ENCODE data around the gene RNU4-1. TPM values are rescaled to one million over a fixed set of nuclear protein-coding genes. Genes with fewer than 3 reads are reported as not detected.

The RNU4-1 gene
- total RNA-seq, 1 donor from 2014 or later, result 1,949 TPM

DNA sequence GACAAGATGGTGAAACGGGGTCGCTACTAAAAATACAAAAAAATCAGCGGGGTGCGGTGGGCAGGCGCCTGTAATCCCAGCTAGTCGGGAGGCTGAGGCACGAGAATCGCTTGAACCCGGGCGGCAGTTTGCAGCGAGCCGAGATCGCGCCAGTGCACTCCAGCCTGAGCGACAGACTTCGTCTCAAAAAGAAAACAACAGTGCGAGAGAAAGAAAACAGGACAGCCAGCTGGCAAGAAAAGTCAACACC lies 701 bp downstream of the RNU4-1 start:
- ATAC-seq (peak; percentile 3), DNase-seq (ENCODE audit: low spot score) (no peak)

DNA sequence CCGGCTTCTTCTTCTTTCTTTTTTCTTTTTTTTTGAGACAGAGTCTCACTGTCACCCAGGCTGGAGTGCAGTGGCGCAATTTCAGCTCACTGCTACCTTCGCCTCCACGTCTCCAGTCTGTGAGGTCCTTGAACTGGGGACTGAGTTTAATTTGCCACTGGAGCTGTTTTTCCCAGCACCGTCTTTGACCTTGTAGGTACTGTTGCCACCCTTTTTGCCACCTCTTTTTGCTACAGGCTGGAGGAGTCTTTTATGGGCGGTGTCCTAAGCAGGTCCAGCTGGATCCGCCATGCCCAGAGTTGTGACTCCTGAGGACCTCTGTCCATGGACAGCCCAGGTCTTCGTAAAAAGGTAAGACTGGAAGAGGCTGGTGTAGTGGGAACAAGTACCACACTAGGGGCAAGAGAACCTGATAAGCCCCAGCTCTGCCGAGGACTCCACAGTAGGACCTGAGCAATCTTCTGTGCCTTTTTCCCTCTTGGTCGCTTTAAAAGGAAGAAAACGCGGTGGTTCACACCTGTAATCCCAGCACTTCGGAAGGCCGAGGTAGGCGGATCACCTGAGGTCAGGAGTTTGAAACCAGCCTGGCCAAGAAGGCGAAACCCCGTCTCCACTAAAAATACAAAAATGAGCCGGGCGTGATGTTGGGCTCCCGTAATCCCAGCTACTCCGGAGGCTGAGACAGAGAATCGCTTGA lies 2.3 kb downstream of the RNU4-1 start:
- ATAC-seq (peak; percentile 11), DNase-seq (ENCODE audit: low spot score) (peak; percentile 57)

DNA sequence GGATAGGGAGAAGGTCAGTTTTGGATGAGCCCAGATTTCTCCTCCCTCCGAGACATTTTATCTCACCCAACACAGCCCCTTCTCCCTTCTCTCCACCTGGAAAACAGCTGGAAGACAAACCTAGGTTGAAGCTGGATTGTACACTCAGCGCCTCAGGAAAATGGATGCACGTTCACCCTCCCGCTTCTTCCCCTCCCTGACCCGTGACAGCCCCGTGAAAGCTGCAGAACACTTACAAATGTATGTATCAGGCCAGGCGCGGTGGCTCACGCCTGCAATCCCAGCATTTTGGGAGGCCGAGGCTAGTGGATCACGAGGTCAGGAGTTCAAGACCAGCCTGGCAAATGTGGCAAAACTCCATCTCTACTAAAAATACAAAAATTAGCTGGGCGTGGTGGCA lies 5.5 kb downstream of the RNU4-1 start:
- DNase-seq (ENCODE audit: low spot score), result no peak
- no peak for ATAC-seq

DNA sequence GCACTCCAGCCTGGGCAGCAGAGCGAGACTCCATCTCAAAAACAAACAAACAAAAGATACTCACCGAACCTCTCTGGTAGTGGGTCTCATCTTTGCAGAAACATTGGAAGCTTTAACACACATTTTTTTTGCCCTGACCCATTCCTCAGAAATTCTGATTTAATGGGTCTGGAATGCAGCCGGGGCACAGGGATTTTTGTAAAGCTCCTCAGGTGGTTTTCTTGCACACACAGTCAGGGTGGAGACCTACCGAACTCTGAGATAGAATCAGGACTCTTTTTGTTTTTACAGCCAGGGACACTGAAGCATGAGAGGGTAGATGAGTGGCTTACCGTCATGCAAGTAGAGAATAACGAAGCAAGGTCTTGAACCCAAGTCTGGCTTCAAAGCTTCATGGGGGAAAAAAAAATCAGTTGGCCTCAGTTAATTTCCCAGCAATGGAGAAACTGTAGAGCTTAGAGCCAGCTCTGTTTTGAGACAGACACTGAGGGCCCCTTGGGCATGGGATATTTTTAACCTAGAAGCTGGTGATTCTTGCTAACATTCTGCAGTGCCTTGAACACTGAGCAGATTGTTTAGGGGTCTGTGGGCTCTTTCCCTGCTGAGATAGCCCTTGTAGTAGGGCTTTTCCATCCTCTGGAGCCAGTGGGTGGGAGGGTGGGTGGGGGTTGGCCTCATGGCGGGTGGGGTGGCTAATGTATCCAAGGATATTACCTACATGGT lies 6.1 kb downstream of the RNU4-1 start:
- ATAC-seq, result no peak
- no peak for DNase-seq (ENCODE audit: low spot score)

DNA sequence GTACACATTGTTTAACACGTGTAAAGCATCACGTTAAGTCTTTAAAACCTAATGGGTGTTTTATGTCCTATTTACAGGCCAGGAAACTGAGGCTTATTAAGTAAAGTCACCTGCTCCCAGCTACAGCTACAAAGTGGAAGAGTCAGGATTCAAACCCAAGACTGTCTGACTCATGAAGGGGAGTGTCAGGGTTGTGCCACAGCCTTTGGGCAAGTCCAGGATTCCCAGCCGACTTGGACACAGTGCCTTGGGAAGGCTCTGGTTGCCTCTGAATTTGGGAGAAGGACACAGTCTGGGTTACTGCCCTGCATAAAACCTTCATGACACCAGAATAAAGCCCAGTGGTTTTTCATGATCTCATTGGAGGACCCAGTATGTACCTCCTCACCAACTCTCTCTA lies 8.7 kb downstream of the RNU4-1 start:
- ATAC-seq (no peak), DNase-seq (ENCODE audit: low spot score) (no peak)

DNA sequence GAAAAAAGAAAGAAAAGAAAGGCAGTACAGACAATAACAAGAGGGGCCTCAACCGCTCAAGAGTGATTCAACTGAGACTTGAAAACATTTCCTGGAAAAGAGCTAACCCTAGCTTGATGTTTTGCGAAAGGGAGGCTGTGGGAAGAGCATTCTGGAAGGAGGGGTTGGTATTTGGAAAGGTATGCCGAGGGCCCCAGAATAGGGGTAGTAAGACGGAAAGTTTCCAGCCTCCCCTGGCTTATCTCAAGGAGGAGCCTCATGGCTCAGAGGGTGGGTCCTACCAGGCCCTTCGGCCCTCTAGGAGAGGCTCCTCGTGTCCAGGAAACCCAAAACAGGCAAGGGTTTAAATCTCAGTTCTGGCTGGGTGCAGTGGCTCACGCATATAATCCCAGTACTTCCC lies 9.7 kb downstream of the RNU4-1 start:
- no peak for DNase-seq (ENCODE audit: low spot score)
- ATAC-seq, result no peak

DNA sequence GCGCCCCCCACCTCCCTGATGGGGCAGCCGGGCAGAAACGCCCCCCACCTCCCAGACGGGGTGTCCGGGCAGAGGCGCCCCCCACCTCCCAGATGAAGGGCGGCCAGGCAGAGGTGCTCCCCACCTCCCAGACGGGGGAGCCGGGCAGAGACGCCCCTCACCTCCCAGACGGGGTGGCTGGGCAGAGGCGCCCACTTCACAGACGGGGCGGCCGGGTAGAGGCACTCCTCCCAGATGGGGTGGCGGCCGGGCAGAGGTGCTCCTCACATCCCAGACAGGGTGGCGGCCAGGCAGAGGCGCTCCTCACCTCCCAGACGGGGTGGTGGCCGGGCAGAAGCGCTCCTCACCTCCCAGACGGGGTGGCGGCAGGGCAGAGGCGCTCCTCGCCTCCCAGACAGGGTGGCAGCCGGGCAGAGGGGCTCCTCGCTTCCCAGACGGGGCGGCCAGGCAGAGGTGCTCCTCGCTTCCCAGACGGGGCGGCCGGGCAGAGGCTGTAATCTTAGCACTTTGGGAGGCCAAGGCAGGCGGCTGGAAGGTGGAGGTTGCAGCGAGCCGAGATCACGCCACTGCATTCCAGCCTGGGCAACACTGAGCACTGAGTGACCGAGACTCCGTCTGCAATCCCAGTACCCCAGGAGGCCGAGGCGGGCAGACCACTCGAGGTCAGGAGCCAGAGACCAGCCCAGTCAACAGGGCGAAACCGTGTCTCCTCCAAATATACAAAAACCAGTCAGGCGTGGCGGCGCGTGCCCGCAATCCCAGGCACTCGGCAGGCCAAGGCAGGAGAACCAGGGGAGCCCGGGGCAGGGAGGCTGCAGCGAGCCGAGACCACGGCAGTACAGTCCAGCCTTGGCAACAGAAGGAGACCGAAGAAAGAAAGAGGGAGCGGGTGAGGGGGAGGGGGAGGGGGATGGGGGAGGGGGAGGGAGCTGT lies 14.6 kb downstream of the RNU4-1 start:
- DNase-seq (ENCODE audit: low spot score) (no peak), ATAC-seq (no peak)

DNA sequence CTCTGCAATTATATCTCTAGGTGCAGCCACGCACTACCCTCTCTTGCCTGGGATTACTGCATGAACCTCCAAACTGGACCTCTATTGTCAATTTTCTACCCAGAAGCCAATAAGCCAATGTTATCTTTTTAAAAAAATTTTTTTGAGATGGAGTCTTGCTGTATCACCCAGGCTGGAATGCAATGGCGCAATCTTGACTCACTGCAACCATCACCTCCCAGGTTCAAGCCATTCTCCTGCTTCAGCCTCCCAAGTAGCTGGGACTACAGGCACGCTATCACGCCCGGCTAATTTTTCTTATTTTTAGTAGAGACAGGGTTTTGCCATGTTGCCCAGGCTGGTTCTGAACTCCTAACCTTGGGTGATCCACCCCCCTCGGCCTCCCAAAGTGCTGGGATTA lies 16.3 kb downstream of the RNU4-1 start:
- DNase-seq (ENCODE audit: low spot score), result no peak
- ATAC-seq, result no peak

DNA sequence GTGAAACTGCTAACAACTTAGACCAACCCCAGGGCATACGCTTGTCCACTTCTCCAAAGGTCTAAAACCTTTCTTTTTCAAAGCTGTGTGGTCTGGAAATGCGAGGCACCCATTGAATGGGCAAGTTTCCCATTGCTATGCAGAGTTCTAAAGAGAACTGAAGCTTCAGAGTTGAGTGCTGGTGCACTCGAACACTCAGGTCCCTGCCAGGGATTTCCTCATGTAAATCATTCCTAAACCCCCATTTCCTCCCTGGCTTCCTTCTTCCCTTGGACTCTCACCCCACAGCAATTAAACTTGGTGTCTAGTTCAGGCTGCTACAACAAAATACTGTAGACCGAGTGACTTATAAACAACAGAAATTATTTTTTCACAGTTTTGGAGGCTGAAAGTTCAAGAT lies 25.3 kb downstream of the RNU4-1 start:
- DNase-seq (ENCODE audit: low spot score) (no peak), ATAC-seq (peak; percentile 6)

DNA sequence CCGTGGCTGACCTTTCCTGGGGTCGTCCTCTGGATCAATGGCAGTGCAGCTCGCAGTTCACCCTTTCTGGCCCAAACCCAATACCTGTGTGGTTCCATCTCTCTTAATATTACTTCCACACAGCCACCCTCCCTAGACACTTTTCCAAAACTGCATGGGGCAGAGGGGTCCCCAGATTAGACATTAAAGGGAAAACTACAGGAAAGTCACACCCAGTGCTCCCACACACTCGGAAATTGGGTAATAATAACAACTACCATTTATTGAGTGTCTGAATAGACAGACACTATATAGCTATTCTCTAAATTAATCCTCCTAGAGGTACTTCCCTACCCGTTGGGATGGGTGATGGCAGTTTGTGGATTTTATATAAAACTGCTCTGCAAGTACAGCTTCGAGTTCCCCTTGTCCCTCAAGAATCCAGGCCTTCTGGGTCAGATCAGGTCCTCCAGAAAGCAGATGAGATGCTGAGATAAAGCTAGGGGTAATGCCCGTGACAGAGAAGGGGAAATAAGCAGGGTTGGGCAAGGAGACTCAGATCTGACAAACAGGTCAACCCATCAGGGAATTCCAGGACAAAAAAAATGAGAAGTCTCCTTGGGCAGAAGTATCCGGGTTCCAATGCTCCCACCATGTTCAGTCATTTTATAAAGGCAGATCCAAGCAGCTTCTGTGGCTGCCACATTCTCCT lies 26.7 kb downstream of the RNU4-1 start:
- ATAC-seq, result no peak
- DNase-seq (ENCODE audit: low spot score), result no peak

DNA sequence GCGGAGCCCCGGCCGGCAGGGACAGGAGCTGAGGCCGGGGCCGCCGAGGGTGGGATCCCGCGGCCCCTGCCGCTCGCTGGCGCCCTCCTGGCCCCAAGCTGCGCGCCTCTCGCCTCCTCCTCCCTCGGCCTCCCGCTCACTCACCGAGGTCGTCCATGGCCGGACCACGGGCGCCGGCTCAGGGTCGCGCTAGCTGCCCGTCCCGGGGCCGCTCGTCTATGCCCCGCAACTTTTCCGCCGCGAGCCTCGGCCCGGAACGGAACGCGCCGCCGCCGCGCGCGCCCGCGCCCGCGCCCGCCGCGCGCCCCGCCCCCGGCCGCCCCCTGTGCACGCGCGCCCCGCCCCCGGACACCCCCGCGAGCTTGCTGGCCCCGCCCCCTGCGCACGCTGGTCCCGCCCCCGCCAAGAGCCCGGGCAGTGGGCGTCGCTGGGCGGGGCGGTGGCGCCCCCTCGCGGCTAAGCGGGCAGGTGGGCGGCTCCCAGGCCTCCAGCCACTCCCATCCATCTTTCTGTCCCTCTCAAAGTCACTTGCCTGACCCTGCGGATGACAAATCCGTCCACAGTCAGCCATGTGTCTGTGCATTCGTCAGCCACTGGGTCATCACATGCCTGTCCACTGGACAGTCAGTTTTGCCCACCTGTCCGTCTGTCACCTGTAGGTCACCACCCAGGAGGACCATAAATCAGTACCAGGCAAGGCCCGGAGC lies 27.4 kb downstream of the RNU4-1 start, which contains the start of gene PXN:
Gene PXN (minus strand): TSS at position 258 of the 707 bp plus-strand sequence. CDS start 101 bp downstream, at position 157.
- ATAC-seq, result peak; percentile 97
- DNase-seq (ENCODE audit: low spot score), result peak; percentile 91

DNA sequence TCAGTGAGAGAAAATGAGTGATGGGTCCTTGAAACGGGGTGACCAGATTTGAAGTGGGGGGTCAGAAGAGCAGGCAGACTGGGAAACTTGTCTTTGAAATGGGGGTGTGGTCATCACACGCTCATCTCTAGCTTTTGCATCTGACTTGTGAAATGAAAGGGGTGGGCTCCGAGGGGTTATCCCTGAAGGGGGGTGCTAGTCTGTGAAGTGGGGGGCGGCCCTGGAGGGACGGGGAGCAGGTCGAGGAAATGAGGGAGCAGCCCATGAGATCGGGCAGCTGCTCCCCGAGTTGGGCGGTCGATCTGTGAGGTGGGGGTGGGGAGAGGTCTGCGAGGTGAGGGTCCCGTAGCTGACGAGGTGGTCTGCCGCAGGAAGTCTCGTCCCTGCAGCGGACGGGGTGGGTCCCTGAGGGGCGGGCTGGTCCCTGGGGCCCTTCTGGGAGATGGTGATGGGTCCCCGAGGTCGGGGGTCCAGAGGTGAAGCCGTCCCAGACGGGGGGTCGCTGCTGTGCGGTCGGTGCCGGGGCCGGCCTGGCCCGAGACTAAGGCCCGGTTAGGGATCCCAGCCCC lies 28.0 kb downstream of the RNU4-1 start:
- DNase-seq (ENCODE audit: low spot score), result no peak
- no peak for ATAC-seq

DNA sequence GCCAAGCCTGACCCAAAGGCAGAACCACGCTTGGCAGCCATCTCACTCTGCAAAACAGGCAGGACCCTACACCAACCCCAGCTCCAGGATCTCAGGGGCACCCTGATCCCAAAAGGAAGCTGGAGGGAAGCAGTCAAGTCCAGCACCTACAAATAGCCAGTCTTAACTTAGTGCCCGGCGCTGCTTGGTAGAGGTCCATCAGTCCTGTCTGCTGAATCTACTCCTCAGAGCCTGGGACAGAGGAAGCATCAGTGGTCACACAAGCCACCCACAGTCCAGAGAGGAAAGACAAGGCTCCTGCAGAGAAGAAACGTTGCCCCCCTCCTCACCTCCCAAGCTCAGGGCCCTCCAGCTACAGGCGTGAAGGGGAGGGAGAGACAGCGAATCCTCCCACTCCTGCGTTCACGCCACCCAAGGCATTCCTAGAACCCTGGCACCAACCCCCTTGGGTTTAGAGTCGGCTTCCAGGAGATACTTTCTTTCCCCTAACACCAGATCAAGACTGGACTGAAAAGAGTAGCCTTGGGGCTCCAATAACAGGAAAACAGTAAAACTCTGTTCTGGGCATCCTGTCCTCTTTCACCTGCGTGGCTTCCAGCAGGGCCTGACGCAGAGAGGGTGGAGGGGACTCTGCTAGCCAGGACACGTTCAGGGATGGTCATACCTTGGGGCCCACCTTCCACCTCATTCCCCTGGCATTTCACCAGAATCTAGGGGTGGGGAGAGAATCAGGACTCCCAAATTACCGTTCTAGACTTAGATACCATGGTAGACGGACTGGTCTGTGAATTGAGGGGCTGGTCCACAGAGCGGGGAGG lies 28.7 kb downstream of the RNU4-1 start:
- ATAC-seq (no peak), DNase-seq (ENCODE audit: low spot score) (no peak)

DNA sequence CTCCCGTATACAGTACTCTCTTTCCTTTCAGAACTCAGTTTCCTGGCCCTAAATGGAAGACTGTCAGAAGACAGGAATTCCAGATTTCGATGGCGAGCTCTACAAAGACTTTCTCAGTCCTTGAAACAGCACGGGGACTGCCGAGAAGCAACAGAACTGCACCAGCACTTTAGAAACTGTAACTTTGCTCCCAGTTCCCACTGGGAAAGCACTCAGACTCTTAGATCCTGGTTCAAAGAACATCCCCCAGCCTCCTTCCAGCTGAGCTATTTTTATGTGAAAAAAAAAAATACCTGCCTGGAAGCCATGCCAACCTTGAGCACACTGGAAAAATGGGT lies 29.3 kb downstream of the RNU4-1 start:
- no peak for DNase-seq (ENCODE audit: low spot score)
- no peak for ATAC-seq

DNA sequence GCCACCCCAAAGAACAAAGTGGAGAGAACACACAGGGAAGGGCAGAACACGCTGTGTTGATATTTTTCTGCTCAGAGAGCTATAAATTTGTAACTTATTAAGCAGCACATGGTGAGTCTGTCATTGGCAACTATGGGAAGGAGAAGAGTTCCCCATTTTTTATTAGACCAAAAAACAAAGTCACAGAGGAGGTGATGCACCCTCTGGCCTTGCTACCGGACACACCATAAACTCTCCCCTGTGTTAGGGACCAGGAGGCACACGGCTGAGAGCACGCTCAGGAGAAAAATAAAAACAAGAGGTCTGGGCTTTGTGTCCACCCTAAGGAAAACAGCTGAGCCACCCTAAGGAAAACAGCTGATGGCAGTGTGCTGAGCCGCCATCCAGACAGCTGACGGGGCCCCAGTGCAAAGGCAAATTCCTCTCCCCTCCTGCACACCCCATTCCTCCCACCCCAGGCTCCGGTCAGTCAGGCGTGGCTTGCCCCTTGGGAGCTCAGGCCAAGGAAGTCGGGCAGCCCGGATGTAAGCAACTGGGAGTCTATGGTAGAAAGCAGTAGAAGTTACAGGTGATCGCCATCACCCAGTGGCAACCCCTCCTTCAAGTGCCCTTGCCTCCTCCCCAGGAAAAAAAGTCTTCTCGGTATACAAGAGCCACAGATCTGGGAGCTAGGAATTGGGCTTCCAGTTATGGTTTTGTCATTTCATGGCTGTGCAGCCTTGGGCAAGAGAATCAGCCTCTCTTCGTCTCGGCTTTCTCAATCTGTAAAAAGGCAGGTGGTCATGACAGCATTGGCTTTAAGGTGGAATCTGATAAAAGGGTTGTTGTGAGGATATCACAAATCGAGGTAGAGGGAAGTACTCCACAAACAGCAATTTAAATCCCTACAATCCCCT lies 29.9 kb downstream of the RNU4-1 start:
- DNase-seq (ENCODE audit: low spot score) (no peak), ATAC-seq (no peak)

DNA sequence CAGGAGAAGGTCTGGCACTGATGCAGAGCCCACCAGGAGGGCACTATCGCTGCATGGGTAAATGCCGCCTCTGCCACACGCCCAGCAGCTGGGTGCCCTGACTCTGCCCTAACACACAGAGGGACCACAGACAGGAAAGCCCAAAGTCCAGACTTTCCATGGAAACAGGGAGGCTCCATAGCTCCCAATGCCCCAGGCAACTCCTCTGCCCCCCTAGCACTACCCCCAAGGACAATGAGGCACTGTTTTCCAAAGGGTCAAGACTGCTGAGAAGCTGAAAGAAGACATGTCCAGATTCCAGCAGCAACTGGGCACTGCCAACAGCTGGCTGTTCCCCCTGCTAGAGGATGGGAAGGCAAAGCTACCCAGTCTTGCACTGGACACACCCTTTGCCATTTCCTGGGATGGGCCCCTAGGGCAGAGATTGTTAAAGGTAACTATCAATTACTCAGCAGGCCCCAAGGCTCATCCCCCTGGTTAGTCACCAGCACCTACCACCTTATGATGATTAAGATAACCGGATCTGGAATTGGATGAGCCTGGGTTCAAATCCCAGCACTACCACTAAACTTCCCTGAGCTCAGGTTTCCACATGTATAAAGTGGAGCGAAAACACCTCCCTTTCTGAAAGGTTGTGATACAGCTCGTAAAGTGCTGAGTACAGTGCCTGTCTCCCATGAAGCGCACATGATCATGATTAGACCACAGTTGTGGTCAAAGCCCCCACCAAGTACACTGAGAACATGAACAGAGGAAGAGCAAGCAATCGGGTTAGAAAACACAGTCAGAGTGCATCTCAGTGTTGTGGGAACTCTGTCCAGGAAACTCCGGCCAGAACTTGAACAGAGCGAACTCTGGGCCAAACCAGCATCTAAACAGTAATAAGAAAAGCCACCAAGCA lies 30.8 kb downstream of the RNU4-1 start:
- DNase-seq (ENCODE audit: low spot score), result no peak
- no peak for ATAC-seq

DNA sequence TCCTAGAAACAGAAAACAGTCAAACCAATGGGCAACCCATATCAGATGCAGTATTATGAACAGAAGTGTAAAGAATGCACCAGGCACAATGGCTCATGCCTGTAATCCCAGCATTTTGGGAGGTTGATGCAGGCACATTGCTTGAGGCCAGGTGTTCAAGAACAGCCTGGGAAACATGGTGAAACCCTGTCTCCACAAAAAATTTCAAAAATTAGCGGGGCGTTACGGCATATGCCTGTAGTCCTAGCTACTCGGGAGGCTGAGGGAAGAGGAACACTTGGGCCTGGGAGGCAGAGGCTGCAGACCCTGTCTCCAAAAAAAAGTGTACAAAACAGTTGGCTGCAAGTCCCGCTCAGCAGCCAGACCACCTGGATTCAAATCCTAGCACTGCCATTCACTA lies 32.4 kb downstream of the RNU4-1 start:
- no peak for DNase-seq (ENCODE audit: low spot score)
- ATAC-seq, result no peak
